Trophoblast cell (in vitro differentiated cells and primary cell): ENCODE results near the gene GJB4.
"Not testable (repeated sequence)": the region's sequence is repeated elsewhere in the genome, so short reads cannot be mapped to it uniquely, and the experiment has no call there.

Experiments
- DNase-seq, 2 donors: peaks; one replicate each; pipeline ENCODE4 v3.0.0-alpha.2; 2016
- H2AFZ ChIP-seq: 2 replicates; pipeline ENCODE4 v1.6.1; 2013; ENCODE audit warnings: low read length, moderate library complexity, mild to moderate bottlenecking; ENCODE audit not compliant: insufficient read depth, poor library complexity
- H2AK5ac ChIP-seq: 2 replicates; pipeline ENCODE4 v1.6.1; 2013; ENCODE audit warnings: mild to moderate bottlenecking, low read length
- H2BK120ac ChIP-seq: 2 replicates; pipeline ENCODE4 v1.6.1; 2013; ENCODE audit warnings: low read length, mild to moderate bottlenecking, moderate library complexity; ENCODE audit not compliant: insufficient read depth, poor library complexity
- H2BK12ac ChIP-seq: 2 replicates; pipeline ENCODE4 v1.6.1; 2013; ENCODE audit warnings: mild to moderate bottlenecking, low read length, moderate library complexity
- H2BK5ac ChIP-seq: 2 replicates; pipeline ENCODE4 v1.6.1; 2013; ENCODE audit warnings: low read length, low read depth, moderate library complexity, mild to moderate bottlenecking; ENCODE audit not compliant: poor library complexity
- H3K14ac ChIP-seq: 2 replicates; pipeline ENCODE4 v1.6.1; 2013; ENCODE audit warnings: mild to moderate bottlenecking, low read length
- H3K18ac ChIP-seq: 2 replicates; pipeline ENCODE4 v1.6.1; 2013; ENCODE audit warnings: mild to moderate bottlenecking, low read length
- H3K23ac ChIP-seq: 2 replicates; pipeline ENCODE4 v1.6.1; 2013; ENCODE audit warnings: low read length
- H3K27ac ChIP-seq: 2 replicates; pipeline ENCODE4 v1.5.1; 2013; ENCODE audit warnings: low read depth, mild to moderate bottlenecking, inconsistent platforms, low read length, moderate library complexity
- H3K27me3 ChIP-seq: 2 replicates; pipeline ENCODE4 v1.6.1; 2013; ENCODE audit warnings: inconsistent platforms, mild to moderate bottlenecking, low read length, moderate library complexity; ENCODE audit not compliant: insufficient read depth
- H3K36me3 ChIP-seq, 2 experiments: 1 replicate in 1 of 2; 2 replicates in 1 of 2; pipeline ENCODE4 v1.6.1; 2013; ENCODE audit warnings: low read length in 2 of 2, mild to moderate bottlenecking in 2 of 2, moderate library complexity in 1 of 2; ENCODE audit not compliant: insufficient read depth in 2 of 2, control insufficient read depth in 1 of 2
- H3K4ac ChIP-seq: 2 replicates; pipeline ENCODE4 v1.6.1; 2013; ENCODE audit warnings: low read depth, mild to moderate bottlenecking, low read length, moderate library complexity
- H3K4me1 ChIP-seq, 2 experiments: 1 replicate in 1 of 2; 2 replicates in 1 of 2; pipeline ENCODE4 v1.6.1; 2013; ENCODE audit warnings: low read length in 2 of 2, mild to moderate bottlenecking in 2 of 2, moderate library complexity in 1 of 2; ENCODE audit not compliant: insufficient read depth in 2 of 2, control insufficient read depth in 1 of 2
- H3K4me2 ChIP-seq: 2 replicates; pipeline ENCODE4 v1.6.1; 2013; ENCODE audit warnings: inconsistent platforms, mild to moderate bottlenecking, low read length, moderate library complexity
- H3K4me3 ChIP-seq: 2 replicates; pipeline ENCODE4 v1.5.1; 2013; ENCODE audit warnings: mild to moderate bottlenecking, low read depth, low read length, inconsistent platforms
- H3K79me1 ChIP-seq: one replicate; pipeline ENCODE4 v1.6.1; 2013; ENCODE audit warnings: low read length
- H3K79me2 ChIP-seq: 2 replicates; pipeline ENCODE4 v1.6.1; 2013; ENCODE audit warnings: low read length, mild to moderate bottlenecking; ENCODE audit not compliant: control insufficient read depth, insufficient read depth, poor library complexity
- H3K9ac ChIP-seq: 2 replicates; pipeline ENCODE4 v1.6.1; 2013; ENCODE audit warnings: mild to moderate bottlenecking, low read length
- H3K9me3 ChIP-seq: 2 replicates; pipeline ENCODE4 v1.6.1; 2013; ENCODE audit warnings: low read depth, mild to moderate bottlenecking, control low read depth, inconsistent platforms, low read length; ENCODE audit not compliant: insufficient read depth
- H4K12ac ChIP-seq: 2 replicates; pipeline ENCODE4 v1.6.1; 2013; ENCODE audit warnings: low read depth, mild to moderate bottlenecking, low read length, moderate library complexity
- H4K8ac ChIP-seq: 2 replicates; pipeline ENCODE4 v1.6.1; 2013; ENCODE audit warnings: low read depth, mild to moderate bottlenecking, low read length, moderate library complexity
- H4K91ac ChIP-seq: one replicate; pipeline ENCODE4 v1.6.1; 2013; ENCODE audit warnings: low read depth, mild to moderate bottlenecking, low read length, moderate library complexity
- WGBS: extraction: QIAGEN DNeasy Blood & Tissue Kit; methylation state at CpG from one replicate; pipeline ENCODE4 v1.1.7; 2013; ENCODE audit warnings: missing lambda C conversion rate; ENCODE audit not compliant: insufficient read length, insufficient coverage; ENCODE audit errors: extremely low coverage; 5-methylcytosine and 5-hydroxymethylcytosine counted together

GJB4 gene

GRCh38 chr1:34810781-34811180 lies 51.2 kb downstream of the GJB4 start:
- H2AK5ac ChIP-seq, H2BK5ac ChIP-seq, H2BK120ac ChIP-seq, H3K27ac ChIP-seq, H3K4me1 ChIP-seq, H3K14ac ChIP-seq, H3K36me3 ChIP-seq, H3K4me2 ChIP-seq, DNase-seq, H3K79me2 ChIP-seq, H3K23ac ChIP-seq, H3K79me1 ChIP-seq, H3K9me3 ChIP-seq, H4K91ac ChIP-seq, H3K18ac ChIP-seq, H3K4me3 ChIP-seq, H2AFZ ChIP-seq, H3K9ac ChIP-seq, H2BK12ac ChIP-seq, H4K12ac ChIP-seq, H3K27me3 ChIP-seq, H3K4ac ChIP-seq, H4K8ac ChIP-seq: not testable (repeated sequence)
- no CpG with 5 or more reads among the region's 3 CpGs for WGBS
